ENCODE measurements around the gene SMC5. TPM values are rescaled to one million over a fixed set of nuclear protein-coding genes. Genes with fewer than 3 reads are reported as not detected.
"Not testable (repeated sequence)": the region's sequence is repeated elsewhere in the genome, so short reads cannot be mapped to it uniquely, and the experiment has no call there.

SMC5 gene
- total RNA-seq, 2 experiments from 2014 or later, result 42.3 to 44.9 TPM

- Mint-ChIP-seq H3K9me3 (no peaks in the 10 kb centered on the region), H3K36me3 (peaks cover 44% of the 10 kb centered on the region), H3K4me3 (no peak overlapping the region), H3K27ac (no peak overlapping the region), H3K27me3 (no peaks in the 10 kb centered on the region), H3K4me1 (peaks cover 5% of the 10 kb centered on the region)
- ATAC-seq (ENCODE audit: low read depth) (no peak), DNase-seq (no peak)
- POLR2A ChIA-PET, result interaction anchor here (0.7 kb wide), 1 partner anchor 26 kb away, joined by 4 read pairs; no protein-coding TSS in a partner anchor
Observed at GRCh38 chr9:70285981-70286598, 27.3 kb downstream of the SMC5 start.

GRCh38 chr9:70290626-70291025 is 31.8 kb downstream of the SMC5 start:
- Mint-ChIP-seq H3K9me3 (peaks cover 2% of the 10 kb centered on the region), H3K27ac (no peak overlapping the region), H3K4me1 (peaks cover 2% of the 10 kb centered on the region), H3K27me3 (no peaks in the 10 kb centered on the region), H3K36me3 (peaks cover 65% of the 10 kb centered on the region), H3K4me3 (no peak overlapping the region)
- POLR2A ChIA-PET, result no interaction called here
- ATAC-seq (ENCODE audit: low read depth) (no peak), DNase-seq (no peak)

- ATAC-seq (ENCODE audit: low read depth), result no peak
- no peak overlapping the region for H3K27ac Mint-ChIP-seq
- H3K4me3 Mint-ChIP-seq, result no peak overlapping the region
- DNase-seq, result no peak
- H3K27me3 Mint-ChIP-seq, result no peaks in the 10 kb centered on the region
- H3K9me3 Mint-ChIP-seq, result peaks cover 2% of the 10 kb centered on the region
- POLR2A ChIA-PET, result no interaction called here
- peaks cover 4% of the 10 kb centered on the region for H3K4me1 Mint-ChIP-seq
- peaks cover 59% of the 10 kb centered on the region for H3K36me3 Mint-ChIP-seq
Observed at GRCh38 chr9:70291446-70291845, 32.7 kb downstream of the SMC5 start.

- Mint-ChIP-seq H3K4me1 (peaks cover 4% of the 10 kb centered on the region), H3K4me3 (no peak overlapping the region), H3K27me3 (no peaks in the 10 kb centered on the region), H3K9me3 (peaks cover 2% of the 10 kb centered on the region), H3K36me3 (peaks cover 57% of the 10 kb centered on the region), H3K27ac (no peak overlapping the region)
- POLR2A ChIA-PET, result interaction anchor here (0.6 kb wide), 1 partner anchor 30 kb away, joined by 3 read pairs; no protein-coding TSS in a partner anchor
- DNase-seq, result no peak
- ATAC-seq (ENCODE audit: low read depth), result no peak
Observed at GRCh38 chr9:70292253-70292652, 33.5 kb downstream of the SMC5 start.

- Mint-ChIP-seq H3K4me3 (no peak overlapping the region), H3K27me3 (no peaks in the 10 kb centered on the region), H3K4me1 (peaks cover 4% of the 10 kb centered on the region), H3K9me3 (peaks cover 2% of the 10 kb centered on the region), H3K36me3 (peaks cover 55% of the 10 kb centered on the region), H3K27ac (no peak overlapping the region)
- ATAC-seq (ENCODE audit: low read depth) (no peak), DNase-seq (no peak)
- POLR2A ChIA-PET, result no interaction called here
Observed at GRCh38 chr9:70293214-70293613, 34.4 kb downstream of the SMC5 start.

- Mint-ChIP-seq H3K4me3 (no peak overlapping the region), H3K36me3 (peaks cover 54% of the 10 kb centered on the region), H3K4me1 (peaks cover 6% of the 10 kb centered on the region), H3K9me3 (peaks cover 1% of the 10 kb centered on the region), H3K27ac (no peak overlapping the region), H3K27me3 (no peaks in the 10 kb centered on the region)
- ATAC-seq (ENCODE audit: low read depth) (no peak), DNase-seq (no peak)
- POLR2A ChIA-PET, result interaction anchor here (0.7 kb wide), 2 partner anchors 32 to 155 kb away, joined by 3 read pairs; no protein-coding TSS in a partner anchor
Observed at GRCh38 chr9:70297141-70297540, 38.4 kb downstream of the SMC5 start.

GRCh38 chr9:70298245-70298771 is 39.5 kb downstream of the SMC5 start:
- H3K9me3 Mint-ChIP-seq, result peaks cover 1% of the 10 kb centered on the region
- no peak for DNase-seq
- POLR2A ChIA-PET, result no interaction called here
- no peak for ATAC-seq (ENCODE audit: low read depth)
- H3K27me3 Mint-ChIP-seq, result no peaks in the 10 kb centered on the region
- no peak overlapping the region for H3K27ac Mint-ChIP-seq
- no peak overlapping the region for H3K4me3 Mint-ChIP-seq
- H3K4me1 Mint-ChIP-seq, result peaks cover 6% of the 10 kb centered on the region
- peaks cover 43% of the 10 kb centered on the region for H3K36me3 Mint-ChIP-seq

- H3K27ac Mint-ChIP-seq, result no peak overlapping the region
- DNase-seq (no peak), ATAC-seq (ENCODE audit: low read depth) (no peak)
- peaks cover 3% of the 10 kb centered on the region for H3K4me1 Mint-ChIP-seq
- H3K27me3 Mint-ChIP-seq, result no peaks in the 10 kb centered on the region
- POLR2A ChIA-PET, result no interaction called here
- no peak overlapping the region for H3K4me3 Mint-ChIP-seq
- H3K36me3 Mint-ChIP-seq, result peaks cover 41% of the 10 kb centered on the region
- H3K9me3 Mint-ChIP-seq, result no peaks in the 10 kb centered on the region
Observed at GRCh38 chr9:70303268-70303667, 44.5 kb downstream of the SMC5 start.

GRCh38 chr9:70304810-70305209 is 46.0 kb downstream of the SMC5 start:
- ATAC-seq (ENCODE audit: low read depth) (no peak), DNase-seq (no peak)
- Mint-ChIP-seq H3K27ac (no peak overlapping the region), H3K4me1 (peaks cover 3% of the 10 kb centered on the region), H3K9me3 (no peaks in the 10 kb centered on the region), H3K27me3 (no peaks in the 10 kb centered on the region), H3K36me3 (peaks cover 45% of the 10 kb centered on the region), H3K4me3 (no peak overlapping the region)
- POLR2A ChIA-PET, result no interaction called here

GRCh38 chr9:70315389-70315788 is 56.6 kb downstream of the SMC5 start:
- ATAC-seq (ENCODE audit: low read depth) (no peak), DNase-seq (no peak)
- POLR2A ChIA-PET, result no interaction called here
- H3K27me3 Mint-ChIP-seq, result no peaks in the 10 kb centered on the region
- H3K4me3 Mint-ChIP-seq, result no peak overlapping the region
- no peak overlapping the region for H3K27ac Mint-ChIP-seq
- peaks cover 11% of the 10 kb centered on the region for H3K4me1 Mint-ChIP-seq
- peaks cover 3% of the 10 kb centered on the region for H3K9me3 Mint-ChIP-seq
- H3K36me3 Mint-ChIP-seq, result peaks cover 32% of the 10 kb centered on the region

GRCh38 chr9:70318002-70318401 is 59.2 kb downstream of the SMC5 start:
- ATAC-seq (ENCODE audit: low read depth) (no peak), DNase-seq (no peak)
- peaks cover 2% of the 10 kb centered on the region for H3K4me1 Mint-ChIP-seq
- H3K4me3 Mint-ChIP-seq, result no peak overlapping the region
- peaks cover 32% of the 10 kb centered on the region for H3K36me3 Mint-ChIP-seq
- no peaks in the 10 kb centered on the region for H3K9me3 Mint-ChIP-seq
- POLR2A ChIA-PET, result interaction anchor here (0.7 kb wide), 1 partner anchor 22 kb away, joined by 3 read pairs; no protein-coding TSS in a partner anchor
- no peaks in the 10 kb centered on the region for H3K27me3 Mint-ChIP-seq
- no peak overlapping the region for H3K27ac Mint-ChIP-seq

GRCh38 chr9:70322096-70322495 is 63.3 kb downstream of the SMC5 start:
- DNase-seq, result no peak
- Mint-ChIP-seq H3K4me3 (no peak overlapping the region), H3K27ac (no peak overlapping the region), H3K36me3 (peaks cover 50% of the 10 kb centered on the region), H3K9me3 (peaks cover 2% of the 10 kb centered on the region), H3K4me1 (no peaks in the 10 kb centered on the region), H3K27me3 (no peaks in the 10 kb centered on the region)
- no peak for ATAC-seq (ENCODE audit: low read depth)
- POLR2A ChIA-PET, result no interaction called here

- no peak for DNase-seq
- peaks cover 8% of the 10 kb centered on the region for H3K9me3 Mint-ChIP-seq
- POLR2A ChIA-PET, result no interaction called here
- ATAC-seq (ENCODE audit: low read depth), result no peak
- H3K4me1 Mint-ChIP-seq, result no peaks in the 10 kb centered on the region
- H3K4me3 Mint-ChIP-seq, result no peak overlapping the region
- no peaks in the 10 kb centered on the region for H3K27me3 Mint-ChIP-seq
- H3K27ac Mint-ChIP-seq, result no peak overlapping the region
- peaks cover 73% of the 10 kb centered on the region for H3K36me3 Mint-ChIP-seq
Observed at GRCh38 chr9:70324963-70325362, 66.2 kb downstream of the SMC5 start.

- H3K9me3 Mint-ChIP-seq; ATAC-seq (ENCODE audit: low read depth); POLR2A ChIA-PET; H3K27me3 Mint-ChIP-seq; H3K4me1 Mint-ChIP-seq; H3K4me3 Mint-ChIP-seq; H3K27ac Mint-ChIP-seq; DNase-seq: not testable (repeated sequence)
- peaks cover 65% of the 10 kb centered on the region for H3K36me3 Mint-ChIP-seq
Observed at GRCh38 chr9:70328625-70329024, 69.8 kb downstream of the SMC5 start.

Measured in activated naive CD8-positive, alpha-beta T cell treated with anti-CD3 and anti-CD28 coated beads, Interleukin-2, amount 10 ng/mL, durations not matched to agents 7 days and 5 days (primary cell).